GM04503 (cell line): ENCODE results near the gene ADAMTS6.
"Not testable (repeated sequence)": the region's sequence is repeated elsewhere in the genome, so short reads cannot be mapped to it uniquely, and the experiment has no call there.

Source experiments
- DNase-seq: peaks from one replicate; pipeline ENCODE4 v3.0.0-alpha.2; 2012; ENCODE audit warnings: low read depth

ADAMTS6 gene

DNA sequence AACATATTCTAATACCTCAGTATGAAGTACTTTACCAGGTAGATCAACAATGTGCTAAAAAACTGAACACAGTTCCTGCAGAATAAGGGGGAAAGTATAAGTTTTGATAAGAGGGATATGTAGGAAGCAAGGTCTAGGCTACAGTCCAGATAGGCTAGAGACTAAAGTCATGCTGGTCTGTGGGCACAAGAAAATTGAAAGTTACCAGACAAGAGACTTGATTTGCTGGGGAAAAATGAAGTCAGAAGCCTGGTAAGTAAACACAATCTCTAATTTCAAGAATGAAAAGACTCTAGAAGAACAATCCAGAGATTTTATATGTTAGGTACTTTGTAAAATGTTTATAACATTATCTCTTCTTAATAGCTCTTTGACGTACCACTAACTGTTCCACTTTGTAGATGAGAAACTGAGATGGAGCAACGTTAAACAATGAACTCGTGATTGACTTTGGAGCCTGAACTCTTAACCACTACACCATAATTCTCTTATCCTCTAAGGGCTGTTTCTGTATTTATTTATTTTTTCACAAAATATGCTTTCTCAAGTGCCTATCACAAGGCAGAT, 19.5 kb downstream of the ADAMTS6 start:
- DNase-seq = no peak

DNA sequence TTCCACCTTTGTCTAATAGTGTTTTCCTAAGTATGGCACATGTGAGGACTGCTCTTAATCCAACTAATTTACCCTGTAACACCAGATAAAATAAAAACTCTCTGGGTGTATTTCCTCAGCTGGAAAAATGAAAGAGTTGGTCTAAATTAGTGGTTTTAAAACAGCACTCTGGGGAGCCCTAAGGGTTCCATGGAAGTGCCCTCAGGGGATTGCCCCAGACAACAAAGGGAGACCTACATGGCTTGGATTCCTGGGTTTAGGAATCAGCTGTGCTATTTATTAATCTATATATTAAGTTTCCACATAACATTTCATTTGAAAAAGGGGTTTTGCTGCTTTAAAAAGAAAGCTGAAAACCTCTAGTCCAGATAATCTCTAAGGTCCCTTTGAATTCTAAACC, 20.2 kb downstream of the ADAMTS6 start:
- no peak for DNase-seq

GRCh38 chr5:65459995-65460394, 21.7 kb downstream of the ADAMTS6 start:
- DNase-seq = no peak

GRCh38 chr5:65455064-65455463, 26.7 kb downstream of the ADAMTS6 start:
- no peak for DNase-seq

GRCh38 chr5:65451436-65451835, 30.3 kb downstream of the ADAMTS6 start:
- no peak for DNase-seq

GRCh38 chr5:65446682-65447081, 35.0 kb downstream of the ADAMTS6 start:
- DNase-seq = no peak

DNA sequence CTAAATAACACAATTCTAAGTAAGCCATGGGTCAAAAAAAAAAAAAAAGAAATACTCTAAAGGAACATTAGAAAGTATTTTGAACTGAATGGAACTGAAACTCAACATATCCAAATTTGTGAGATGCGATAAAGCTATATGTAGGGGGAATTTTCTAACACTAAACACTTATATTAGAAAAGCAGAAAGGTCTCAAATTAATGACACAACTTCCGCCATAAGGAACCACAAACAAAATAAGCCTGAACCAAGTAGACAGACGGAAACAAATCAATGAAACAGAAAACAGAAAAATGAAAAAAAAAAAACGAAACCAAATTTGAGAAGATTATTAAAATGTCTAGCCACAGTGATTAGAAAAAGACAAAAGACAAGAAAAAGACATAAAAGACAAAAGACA, 39.9 kb downstream of the ADAMTS6 start:
- DNase-seq = no peak

DNA sequence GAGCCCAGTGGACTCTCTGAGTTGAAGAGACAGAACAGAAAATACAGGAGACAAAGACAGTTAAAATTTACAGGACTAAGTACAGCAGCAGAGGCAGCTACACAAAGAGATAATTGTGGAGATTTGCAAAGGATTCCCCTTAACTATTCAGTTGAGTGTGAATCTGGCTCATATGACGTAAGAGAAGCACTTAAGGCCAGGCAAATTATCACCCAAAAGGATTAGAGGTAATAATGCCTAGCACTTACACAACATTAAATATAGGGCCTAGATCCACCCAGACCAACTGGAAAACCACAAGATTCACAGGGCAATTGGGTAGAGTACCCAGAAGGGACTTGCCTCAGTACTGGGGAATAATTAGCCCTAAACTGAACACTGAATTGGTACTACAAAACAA, 41.3 kb downstream of the ADAMTS6 start:
- no peak for DNase-seq

- no peak for DNase-seq
Measured at GRCh38 chr5:65434122-65434521, 47.6 kb downstream of the ADAMTS6 start.

DNA sequence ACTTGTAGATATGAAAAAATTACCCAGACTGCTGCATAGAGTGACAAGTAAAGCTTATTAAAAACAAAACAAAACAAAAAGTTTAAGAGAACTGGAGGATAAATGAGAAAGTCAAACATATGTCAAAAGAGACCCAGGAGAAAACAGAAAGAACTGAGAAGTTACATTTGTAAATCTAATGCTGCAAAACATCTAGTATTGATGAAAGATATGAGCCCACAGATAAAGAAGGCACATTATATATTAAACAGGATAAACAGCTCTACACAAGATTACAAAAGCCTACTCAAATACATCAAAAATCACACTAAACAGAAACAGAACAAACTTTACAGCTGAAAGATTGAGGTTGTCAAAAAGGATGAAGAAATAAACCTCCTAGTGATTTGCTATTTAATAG, 55.1 kb downstream of the ADAMTS6 start:
- DNase-seq = no peak

- DNase-seq = no peak
Measured at GRCh38 chr5:65423623-65424022, 58.1 kb downstream of the ADAMTS6 start.

DNA sequence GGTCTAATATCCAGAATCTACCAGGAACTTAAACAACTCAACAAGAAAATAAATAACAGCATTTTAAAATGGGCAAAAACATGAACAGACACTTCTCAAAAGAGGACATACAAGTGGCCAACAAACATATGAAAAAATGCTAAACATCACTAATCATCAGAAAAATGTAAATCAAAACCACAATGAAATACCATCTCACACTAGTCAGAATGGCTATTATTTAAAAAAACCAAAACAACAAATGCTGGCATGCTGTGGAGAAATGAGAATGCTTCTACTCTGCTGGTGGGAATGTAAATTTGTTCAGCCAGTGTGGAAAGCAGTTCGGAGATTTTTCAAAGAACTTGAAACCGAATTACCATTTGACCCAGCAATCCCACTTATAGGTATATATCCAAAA, 63.1 kb downstream of the ADAMTS6 start:
- peak; percentile 35 for DNase-seq

GRCh38 chr5:65413822-65414221, 67.9 kb downstream of the ADAMTS6 start:
- no peak for DNase-seq

DNA sequence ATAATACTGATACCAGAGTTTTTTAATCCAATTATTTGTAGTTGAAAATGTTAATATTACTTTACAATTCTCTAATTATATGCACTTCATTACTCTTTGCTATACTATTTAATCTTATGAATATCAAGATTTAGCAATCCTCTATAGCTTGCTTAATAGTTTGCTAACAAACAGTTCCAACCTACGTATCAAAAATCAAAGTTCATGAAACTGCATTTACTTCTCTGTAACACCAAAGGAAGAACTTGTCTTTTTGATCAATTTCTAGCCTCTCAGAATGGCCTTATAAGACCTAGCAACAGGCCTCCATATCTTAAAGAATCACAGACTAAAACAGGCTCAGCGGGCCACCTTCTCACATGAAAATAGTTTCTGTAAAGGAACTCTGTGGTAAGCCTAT, 68.9 kb downstream of the ADAMTS6 start:
- DNase-seq = no peak

GRCh38 chr5:65411356-65411755, 70.4 kb downstream of the ADAMTS6 start:
- no peak for DNase-seq

DNA sequence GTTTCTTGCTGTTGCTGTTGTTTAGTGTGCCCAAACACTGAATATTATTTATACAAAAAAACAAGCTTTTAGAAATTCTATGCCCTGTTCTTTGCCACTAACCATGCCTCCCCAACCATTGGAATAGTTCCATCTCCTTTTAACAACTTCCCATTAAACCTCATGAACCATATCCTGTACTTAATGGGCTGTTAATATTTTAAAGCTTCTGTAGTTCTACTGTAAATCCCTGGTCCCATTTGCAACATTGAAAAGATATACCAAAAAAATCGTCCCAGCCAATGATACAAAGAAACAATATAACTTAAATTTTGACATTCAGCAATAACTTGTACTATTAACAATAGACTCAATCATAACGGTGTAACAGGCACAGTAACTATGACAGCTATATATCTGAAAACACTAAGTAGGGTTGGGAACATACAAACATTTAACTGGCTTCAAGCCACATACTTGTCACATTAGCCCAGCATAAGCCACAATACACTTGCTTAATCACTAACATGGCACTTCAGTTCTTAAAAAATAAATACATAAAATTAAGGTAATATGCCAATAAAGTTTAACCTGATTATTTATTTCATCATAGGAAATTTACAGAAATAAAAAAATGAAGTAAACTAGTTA, 86.1 kb downstream of the ADAMTS6 start:
- DNase-seq = no peak

GRCh38 chr5:65394087-65394486, 87.6 kb downstream of the ADAMTS6 start:
- peak; percentile 94 for DNase-seq

- DNase-seq = no peak
Measured at GRCh38 chr5:65391591-65391990, 90.1 kb downstream of the ADAMTS6 start.

- DNase-seq = no peak
Measured at GRCh38 chr5:65390208-65390607, 91.5 kb downstream of the ADAMTS6 start.

- no peak for DNase-seq
Measured at GRCh38 chr5:65383859-65384258, 97.9 kb downstream of the ADAMTS6 start.

DNA sequence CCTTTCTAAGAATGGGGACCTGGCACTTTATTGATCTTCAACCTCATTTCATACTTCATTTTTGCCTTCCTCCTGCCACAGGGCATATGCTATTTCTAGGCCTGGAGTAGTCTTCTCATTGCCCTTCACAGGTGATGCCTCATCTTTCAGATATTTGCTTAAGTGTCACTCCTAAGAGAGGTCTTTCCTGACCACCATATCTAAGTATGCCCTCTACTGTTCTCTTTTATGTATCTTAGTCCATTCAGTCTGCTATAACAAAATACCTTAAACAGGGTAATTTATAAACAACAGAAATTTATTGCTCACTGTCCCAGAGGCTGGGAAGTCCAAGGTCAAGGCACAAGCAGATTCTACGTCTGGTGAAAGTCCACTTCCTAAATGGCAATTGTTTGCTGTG, 99.1 kb downstream of the ADAMTS6 start:
- DNase-seq = no peak

- DNase-seq = not testable (repeated sequence)
Measured at GRCh38 chr5:65370505-65370904, 111.2 kb downstream of the ADAMTS6 start.

GRCh38 chr5:65366655-65367054, 115.1 kb downstream of the ADAMTS6 start:
- no peak for DNase-seq

GRCh38 chr5:65364907-65365306, 116.8 kb downstream of the ADAMTS6 start:
- no peak for DNase-seq
